ENCODE results near the gene MEGF11.

The MEGF11 gene

DNA sequence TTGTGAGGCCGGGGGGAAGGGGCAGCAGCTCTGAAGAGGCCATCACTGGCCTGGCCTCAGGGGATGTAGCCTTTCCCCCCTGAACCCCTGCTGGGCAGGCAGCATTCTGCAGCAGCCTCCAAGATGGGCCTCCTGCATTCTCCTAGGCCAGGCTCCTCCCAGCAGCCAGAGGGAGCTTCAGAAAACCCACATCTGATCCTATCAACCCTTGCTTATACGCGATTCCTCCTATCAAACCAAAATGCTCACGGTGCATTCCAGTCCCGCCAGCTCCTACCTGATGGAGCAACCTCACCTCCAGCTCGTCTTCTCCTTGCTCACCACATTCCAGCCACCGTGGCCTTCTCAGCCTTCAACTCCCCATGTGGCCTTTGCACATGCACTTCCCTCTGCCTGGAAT, 85.7 kb downstream of the MEGF11 start:
- no peak for DNase-seq

DNA sequence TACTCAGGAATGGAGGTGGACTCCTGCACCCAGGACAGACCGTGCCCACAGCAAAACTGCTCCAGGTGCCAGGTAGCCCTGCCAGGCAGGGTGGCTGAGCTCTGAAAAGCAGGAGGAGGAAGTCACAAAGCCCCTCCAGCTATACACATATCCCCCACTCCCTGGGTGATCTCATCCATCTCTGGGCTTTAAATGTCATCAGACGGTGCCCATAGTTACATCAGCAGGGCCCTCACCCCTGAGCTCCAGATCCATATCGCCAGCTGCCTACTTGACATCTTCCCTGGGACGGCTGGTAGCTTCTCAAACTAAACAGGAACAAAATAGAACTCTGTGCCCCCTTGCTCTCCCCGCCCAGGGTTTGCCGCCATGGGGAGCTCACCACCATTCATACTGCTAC, 87.7 kb downstream of the MEGF11 start:
- no peak for DNase-seq

DNA sequence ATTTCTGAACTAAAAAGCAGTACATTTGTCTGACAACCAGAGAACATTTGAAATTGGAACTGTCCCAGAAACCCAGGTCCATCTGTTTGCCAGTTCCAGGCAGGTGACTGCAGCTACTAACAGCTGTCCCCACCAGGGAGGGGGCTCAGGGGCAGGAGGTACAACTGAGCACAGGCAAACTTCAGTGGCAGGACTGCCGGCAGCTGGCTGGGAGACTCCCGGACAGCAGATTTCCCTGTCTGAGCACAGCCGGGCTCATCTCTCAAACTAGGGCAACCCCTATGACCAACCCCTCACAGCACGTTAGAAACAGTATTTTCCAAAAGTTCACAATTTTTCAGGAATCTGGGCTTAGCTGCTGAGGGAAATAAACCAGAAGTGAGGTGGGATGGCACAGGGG, 88.8 kb downstream of the MEGF11 start:
- DNase-seq: no peak

DNA sequence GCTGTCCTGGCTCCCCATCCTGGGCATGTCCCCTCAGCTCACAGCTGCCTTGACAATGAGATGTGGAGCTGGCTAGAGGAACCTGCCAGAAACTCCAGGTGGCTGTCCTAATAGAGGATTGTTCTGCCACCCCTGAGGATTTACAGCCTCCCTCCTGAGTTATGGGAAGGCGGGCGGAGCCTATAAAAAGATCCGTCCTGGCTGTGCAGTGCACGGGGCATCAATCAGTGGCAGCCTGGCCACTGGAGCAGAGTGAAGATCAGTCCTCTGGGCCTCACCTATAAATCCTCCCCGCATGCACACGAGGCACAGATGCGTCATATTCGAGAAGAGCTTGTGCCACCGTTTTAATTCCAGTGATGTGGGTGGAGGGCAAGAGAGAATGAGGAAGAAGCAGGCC, 90.0 kb downstream of the MEGF11 start:
- no peak for DNase-seq

DNA sequence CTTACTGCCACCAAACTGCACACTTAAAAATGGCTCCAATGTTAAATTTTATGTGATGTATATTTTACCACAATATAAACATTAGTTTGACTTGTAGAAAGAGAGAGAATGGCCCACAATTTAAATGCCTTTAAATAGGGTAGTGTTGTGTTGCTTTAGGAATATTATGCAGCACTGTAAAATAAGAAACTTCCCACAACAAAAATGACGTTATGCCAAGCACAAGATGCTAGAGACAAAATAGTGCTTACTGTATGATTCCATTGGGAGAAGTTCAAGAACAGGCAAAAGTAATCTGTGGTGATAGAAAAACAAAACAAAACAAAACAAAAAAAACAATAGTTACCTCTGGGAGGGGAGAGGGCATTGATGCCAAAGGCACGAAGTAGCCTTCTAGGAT, 91.3 kb downstream of the MEGF11 start:
- DNase-seq: no peak

DNA sequence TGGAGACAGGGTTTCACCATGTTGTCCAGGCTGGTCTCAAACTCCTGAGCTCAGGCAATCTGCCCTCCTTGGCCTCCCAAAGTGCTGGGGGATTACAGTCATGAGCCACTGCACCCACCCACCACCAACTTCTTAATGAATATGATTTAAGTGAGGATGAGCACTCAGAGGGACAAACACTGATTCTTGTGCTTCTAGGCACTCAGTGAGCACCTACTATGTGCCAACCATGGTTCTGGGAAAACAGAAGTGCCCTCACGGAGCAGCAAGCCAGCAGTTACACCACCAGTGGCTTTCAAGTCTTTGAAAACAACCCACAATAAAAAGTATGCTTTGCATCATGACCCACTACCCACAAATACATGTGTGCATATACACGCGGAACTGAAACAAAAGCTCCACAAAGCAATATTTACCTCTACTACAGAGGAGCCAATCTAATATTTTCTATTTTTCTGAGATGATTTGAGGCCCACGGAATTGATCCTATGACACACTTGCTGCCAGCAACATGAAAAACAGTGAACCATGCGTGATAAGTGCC, 91.9 kb downstream of the MEGF11 start:
- no peak for DNase-seq

DNA sequence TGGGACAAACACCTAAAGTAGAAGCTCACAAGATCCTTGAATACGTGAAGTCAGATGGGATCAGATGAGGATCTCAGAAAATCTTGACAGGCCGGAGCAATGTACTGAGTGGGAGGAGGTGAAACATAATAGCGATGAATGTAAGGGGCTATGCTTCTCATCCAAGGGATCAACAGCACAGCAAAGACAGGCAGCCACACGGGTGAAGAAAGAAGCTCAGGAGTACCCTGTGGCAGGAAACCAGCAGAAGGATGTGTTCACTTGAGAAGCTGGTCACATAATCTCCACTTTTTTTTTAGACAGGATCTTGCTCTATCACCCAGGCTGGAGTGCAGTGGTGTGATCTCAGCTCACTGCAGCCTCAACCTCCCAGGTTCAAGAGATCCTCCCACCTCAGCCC, 92.4 kb downstream of the MEGF11 start:
- DNase-seq: no peak

DNA sequence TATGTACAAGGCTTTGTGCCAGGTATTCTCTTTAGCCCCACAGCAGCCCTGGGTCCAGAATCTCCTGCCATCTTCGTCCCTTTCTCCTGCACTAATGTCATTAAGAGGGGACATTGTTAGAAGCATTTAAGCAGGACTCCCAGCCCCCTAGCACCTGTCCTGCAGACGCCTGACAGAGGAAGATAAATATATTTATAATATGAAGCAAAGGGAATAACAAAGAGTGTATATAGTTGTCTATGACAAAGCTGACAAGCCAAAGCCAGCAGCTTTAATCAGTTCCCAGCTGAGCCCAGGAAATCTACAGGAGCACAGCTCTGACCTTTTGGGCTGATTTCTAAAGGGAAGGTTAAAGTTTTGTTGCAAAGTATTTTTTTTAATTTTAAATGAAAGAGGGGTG, 96.0 kb downstream of the MEGF11 start:
- no peak for DNase-seq

DNA sequence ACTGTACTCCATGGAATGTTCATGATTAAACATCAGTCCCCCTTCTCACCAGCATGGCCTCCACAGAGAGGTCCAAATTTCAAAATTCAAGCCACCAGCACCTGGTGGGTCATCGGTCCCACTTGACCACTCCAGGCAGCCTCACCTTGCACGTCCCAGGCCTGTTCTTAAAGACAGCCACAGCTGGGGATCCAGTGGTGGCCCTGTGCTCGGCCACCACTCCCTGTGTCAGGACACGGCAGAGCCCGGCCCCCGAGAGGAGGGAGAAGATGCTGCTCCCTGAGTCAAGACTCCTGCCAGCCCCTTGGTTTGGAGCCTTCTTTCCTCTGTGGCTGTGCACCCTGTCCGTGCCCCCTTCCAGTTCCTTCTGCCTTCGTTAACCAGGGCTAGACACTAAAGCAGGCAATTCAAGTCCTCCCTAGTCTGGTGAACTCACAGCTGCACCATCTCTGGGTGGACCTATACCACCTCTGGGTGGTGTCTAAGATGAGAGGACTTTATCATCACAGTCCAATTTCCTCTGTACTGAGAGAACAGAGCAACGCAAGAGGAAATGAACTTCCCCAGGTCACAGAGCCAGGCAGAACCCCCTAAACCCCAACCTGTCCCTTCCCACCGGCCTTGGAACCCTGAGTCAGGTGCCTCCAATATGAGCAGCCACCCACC, 97.1 kb downstream of the MEGF11 start:
- no peak for DNase-seq

DNA sequence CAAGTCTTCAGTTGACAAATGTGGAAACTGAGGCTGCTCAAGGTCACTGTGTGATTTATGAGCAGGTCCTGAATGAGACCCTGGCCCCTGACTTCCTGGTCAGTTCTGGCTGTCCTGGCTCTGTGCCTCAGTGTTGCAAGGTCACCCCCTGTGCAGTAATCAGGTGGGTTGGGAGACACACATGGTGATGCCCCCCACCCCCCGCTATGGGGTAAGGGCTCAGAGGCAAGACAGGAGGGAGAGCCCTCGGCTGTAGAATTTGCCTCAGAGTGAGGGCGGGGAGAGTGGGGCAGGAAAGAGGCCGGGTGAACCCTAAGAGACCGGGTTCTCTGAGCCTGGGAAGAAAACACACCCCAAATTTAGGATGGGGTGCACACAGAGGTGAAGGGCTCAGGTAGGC, 98.5 kb downstream of the MEGF11 start:
- DNase-seq: no peak

DNA sequence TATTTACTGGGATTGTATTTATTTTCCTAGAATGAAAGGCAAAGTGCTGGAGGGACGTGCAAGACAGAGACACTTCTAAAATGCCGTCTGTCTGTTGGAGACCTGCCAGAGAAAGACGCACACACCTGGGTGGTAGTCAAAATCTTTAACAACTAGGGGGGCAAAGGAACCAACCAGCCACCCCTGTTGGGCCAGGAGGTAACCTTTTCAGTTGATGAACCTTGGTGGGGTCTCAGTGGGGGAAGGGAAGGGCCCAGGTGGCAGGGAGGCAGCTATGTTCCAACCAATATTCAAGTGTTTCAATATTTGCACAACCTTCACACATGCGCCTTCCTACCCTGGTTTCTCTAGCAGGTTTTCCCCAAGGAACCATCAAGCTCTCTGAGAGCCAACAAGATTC, 99.0 kb downstream of the MEGF11 start:
- DNase-seq: no peak

DNA sequence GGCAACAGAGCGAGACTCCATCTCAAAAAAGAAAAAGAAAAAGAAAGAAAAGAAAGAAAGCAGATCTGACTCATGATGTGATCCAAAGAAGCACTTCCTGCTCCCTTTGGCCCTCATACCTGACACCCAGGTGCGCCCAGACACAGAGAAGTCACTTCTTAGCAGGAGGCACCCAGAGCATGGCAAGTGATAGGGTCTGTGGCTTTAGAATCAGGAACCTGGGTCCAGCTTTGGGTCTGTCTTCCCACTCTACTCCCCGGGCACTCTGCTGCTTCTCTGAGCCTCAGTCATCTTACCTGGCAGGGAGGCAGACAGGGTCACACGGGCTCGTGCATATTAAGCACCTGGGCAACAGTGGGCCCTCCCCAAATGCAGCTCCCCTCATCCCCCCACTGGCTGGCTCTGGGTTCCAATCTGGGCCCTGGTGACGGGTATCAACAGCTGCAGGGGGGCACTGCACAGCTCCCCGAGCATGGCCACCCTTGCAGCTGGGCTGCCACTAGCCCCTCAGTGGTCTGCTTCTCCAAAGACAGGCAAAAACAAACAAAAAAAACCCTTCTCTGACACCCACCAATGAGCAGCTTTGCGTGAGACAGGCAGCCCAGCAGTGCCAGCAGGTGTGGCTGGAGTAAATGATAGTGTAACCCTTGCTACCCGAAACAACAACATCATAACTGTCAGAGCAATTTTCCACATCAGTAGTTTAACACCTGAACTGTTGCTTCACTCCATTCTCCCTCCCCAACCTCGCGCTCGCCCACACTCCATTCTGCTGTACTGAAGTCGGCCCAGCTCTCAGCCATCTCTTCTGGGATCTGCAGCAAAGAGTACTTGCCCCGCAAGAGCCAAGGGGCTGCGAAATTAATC, 99.8 kb downstream of the MEGF11 start:
- DNase-seq: no peak

DNA sequence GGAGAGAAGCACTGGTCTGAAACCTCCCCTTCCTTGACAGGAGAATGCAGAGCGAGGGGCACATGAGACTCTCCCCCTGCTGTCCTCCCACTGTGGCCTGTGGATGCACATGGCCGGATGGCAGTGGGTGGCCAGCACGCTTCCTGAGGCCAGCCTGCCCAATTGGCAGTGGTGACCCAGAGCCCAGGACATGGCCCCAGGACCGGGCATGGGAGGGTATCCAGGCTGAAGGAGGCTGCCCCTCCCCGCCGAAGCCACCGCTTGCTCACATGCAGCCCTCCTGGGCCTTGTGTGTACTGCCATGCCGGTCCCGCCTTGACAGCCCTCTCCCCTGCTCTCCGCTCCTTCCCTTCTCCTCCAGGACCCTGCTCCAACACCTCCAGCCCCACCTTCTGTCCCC, 100.9 kb downstream of the MEGF11 start:
- no peak for DNase-seq

DNA sequence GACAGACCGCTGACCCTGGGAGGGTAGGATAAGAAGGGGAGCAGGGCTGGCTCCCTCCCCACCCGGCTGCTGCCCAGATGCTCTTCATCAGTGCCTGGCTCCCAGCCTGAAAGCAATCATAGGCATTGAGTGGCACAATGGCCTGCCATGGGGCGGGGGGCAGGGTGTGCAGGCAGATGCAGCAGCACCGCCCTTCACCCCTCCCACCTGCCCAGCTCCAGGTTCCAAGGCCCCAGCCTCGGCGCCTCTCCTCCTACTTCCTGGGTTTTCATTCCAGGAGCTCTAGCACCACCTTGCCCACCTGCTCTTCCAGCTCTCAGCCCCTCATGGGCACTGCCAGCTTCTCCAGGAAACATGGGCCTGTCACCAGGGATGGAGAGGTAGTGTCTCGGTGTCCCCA, 101.7 kb downstream of the MEGF11 start:
- DNase-seq: no peak

DNA sequence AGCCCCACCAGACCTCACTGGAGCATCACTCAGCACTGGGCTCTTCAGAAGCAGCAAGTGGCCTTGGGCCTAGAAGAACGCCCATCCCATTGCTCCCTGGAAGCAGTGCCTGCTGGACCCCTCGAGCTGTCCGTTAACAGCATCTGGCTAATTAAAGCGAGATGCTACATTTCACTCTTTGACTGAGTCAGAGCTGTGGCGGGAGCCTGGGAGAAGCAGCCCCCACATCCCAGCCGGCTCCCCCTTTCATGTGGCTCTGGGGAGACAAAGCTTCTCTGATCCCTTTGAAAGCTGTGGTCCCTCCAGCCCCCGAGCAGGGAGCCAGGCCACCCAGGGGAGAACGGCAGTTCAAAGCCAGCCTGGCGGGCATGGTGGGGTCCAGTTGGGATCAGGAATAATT, 103.7 kb downstream of the MEGF11 start:
- no peak for DNase-seq

DNA sequence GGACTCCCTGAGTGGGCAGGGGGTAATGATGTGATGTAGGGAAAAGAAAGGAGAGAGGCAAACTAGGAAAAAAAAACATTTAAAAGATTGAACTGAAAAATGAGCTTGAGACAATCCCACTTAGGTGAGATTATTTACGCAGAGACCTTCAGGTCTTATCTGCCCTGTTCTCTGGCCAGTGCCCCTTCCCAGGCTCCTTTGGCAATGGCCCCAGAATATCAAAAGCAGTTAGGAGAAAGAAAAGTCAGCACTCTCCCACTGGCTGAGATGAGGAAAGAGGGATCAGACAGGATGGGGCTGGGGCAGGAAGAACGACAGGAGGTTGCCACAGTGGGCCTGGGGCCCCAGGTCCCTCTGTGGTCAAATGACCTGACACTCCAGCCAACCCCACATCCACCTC, 105.4 kb downstream of the MEGF11 start:
- no peak for DNase-seq

DNA sequence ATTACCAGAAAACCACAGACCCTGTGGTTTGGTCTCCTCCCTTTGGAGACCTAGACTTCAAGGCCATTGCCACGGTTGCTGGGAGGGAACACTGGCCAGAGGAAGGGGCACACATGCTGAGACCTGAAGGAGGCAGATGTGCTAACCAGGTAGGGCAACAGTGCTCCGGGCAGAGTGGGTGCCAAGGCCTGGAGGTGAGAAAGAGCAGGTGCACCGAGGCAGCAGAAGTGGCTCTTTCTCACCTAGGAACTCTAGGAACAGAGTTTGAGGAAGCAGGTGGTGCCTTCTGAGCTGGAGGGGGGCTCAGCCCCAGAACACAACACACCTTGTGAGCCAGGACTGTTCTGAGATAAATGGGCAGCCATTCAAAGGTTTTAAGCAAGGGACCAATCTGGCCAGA, 106.1 kb downstream of the MEGF11 start:
- DNase-seq: no peak

DNA sequence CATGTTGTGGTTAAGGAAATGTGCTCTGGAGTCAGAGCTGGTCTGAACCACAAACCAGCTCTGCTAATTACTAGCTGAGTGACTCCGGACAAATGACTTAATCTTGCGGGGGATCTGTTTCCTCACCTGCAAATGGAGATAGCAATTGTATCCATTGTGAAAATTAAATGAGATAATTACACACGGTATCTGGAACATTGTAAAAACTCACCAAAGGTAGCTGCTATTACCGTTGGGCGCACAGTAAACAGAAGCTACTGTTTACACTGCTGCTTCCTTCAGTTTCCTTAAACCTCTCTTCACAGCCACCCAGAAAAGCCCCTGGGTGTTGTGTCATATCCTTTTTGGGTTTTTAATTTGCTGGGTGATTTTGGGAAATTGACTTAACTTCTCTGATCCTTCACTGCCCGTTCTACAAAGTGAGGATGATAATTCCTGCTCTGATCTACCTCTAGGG, 107.8 kb downstream of the MEGF11 start:
- no peak for DNase-seq

DNA sequence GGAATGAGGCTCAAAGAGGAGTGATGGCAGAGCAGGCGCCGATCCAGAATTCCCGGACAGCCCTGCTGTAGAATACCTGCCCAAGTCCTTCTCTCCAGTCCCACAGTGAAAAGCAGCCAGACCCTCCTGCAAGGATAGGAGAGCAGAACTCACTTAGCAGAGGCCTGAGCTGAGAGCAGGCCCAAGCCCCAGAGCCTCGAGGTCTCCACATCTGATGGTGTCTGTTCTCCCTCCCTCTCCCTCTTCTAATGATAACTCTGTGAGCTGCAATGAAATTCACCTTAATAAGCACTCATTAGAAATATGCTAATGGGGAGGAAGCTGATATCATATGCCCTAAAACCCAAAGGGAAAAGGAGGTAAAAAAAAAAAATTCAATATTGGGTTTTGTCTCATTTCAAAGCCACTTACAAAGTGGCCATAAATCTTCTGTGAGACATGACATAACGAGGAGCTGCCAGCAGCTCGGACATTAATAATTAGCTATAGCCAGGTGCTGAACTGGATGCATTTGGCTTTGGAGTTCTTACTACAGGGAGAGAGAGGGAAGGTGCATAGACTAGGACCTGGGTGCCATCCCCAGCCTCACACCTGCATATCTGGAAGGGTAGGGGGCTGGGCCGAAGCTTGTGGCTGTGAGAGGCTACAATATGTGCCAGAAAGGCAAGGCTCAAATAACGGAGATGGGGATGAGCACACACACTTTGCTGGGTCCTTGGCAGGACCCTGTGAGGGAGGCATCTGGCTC, 108.4 kb downstream of the MEGF11 start:
- DNase-seq: no peak

DNA sequence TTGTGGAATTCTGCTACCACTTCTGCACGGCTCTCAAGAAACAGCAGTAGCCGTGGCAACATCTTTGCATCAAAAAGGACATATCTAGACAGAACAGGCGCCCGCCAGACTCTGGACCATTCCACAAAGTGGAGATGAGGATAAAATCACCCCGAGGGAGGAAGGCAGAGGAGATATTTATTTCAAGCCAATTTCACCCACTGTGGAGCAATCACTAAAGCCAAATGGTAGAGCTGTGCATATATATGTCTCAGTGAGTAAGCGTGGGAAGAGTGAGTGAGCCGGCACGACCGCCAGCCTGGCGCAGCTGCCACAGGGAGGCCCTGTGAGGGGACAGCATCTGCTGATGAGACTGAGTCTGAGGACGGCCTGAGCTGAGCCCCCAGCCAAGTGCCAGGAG, 111.3 kb downstream of the MEGF11 start:
- no peak for DNase-seq

DNA sequence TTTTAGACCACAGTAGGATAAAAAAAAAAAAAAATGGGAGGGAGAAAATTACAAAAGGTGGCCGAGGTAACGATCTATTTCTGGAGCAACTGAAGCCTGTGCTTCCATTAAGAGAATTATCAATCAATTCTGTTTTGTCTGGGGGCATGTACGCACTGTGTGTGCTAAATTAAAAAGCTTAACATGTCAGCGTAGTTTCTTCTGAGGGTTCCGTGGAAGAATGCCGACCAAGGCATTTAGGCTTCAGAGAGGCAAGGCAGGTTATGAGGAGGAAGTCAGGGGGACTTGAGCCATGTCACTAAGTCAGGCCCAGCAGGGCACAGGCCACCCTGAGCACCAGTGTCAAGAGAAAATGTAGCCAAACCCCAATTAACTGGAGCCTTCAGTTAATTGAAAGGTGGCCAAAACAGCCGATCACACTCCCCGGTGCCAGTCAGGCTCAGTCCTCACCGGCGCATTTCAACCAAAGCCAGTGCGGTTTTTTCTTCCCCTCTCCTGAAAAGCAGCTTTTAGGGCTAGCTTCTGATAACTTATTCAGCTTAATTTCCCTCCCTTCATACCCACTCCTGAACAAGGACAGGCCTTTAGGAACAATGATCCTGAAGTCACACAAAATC, 113.9 kb downstream of the MEGF11 start:
- DNase-seq: no peak

DNA sequence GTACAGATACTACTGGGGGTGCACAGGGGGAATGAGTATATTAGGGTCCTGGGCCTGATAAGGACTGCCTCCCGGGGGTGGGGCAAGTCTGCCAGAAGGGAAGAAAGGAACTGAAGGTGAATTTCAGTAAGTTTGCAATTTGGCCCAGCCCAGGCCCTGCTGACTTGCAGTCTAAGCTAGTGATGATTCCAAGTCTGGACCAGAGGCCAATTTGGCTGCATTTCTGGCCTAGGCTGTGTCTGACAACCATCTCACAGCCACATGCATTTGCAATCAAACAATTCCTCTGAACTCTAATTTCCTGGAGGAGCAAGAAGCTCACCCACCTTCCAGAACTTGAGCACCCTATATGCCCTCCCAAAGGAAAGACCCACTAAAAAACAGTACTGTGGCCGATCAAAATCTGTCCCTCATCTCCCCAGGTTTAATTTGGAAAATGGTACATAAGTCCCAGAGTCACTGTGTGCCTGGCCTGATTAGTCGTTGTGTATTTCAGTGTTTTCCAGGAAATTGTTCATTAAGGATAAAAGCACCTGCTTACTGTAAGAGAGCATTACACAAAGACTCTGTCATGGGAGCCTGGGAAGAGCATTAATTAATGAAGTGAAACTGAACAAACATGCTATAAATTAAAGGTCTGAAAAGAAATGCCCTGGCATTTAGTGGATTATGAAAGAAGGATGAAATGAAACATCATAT, 114.5 kb downstream of the MEGF11 start:
- DNase-seq: no peak
